Gastrocnemius medialis (tissue), 4 donors: ENCODE measurements around the gene PLB1.

Source experiments
- POLR2A ChIP-seq, 2 donors: fragments of 450-650 bp; IDR thresholded peaks; one replicate each; pipeline ENCODE4 v1.6.1; 2017; ENCODE audit warnings: antibody characterized with exemption in 2 of 2, mild to moderate bottlenecking in 2 of 2, moderate library complexity in 2 of 2
- TF ChIP-seq, protein P1 (sequence below), 5 experiments: fragments of 450-650 bp in 3 of 5; fragments of 200-600 bp in 2 of 5; sonication (generic) in 2 of 5; IDR thresholded peaks in 4 of 5; conservative IDR thresholded peaks in 1 of 5; 1 replicate in 4 of 5; 2 replicates in 1 of 5; pipeline ENCODE4 v1.5.1; 2016 to 2019; ENCODE audit warnings: antibody characterized with exemption in 5 of 5, mild to moderate bottlenecking in 3 of 5, moderate library complexity in 3 of 5

DNA sequence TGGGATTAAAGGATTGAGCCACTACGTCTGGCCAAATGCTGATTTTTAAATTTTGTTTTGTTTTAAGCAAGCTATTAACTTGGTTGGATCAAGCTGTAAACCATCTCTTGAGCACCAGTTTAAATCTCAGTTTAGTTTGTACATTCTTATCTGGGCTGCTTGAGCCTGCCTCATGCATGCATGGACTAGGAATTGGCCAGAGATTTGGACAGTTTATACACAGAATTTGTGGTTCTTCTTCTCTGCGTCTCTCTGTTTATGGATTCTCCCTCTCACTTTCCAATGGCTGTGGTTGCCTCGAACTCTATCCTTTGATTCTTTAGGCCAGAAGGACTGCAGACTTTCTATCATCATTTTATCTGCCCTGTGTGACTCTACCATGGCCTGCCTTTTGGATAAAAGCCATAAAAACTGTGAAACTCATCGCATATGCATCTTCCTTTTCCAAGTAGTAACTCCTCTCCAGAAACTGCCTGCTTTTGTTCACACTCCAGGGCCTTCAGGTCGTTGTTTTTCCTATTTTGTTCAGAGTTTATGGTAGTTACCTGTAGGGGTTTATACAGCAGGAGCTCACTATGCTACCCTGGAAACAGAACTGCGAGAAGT is 32.5 kb upstream of the PLB1 start:
- TF ChIP-seq, protein P1, sequence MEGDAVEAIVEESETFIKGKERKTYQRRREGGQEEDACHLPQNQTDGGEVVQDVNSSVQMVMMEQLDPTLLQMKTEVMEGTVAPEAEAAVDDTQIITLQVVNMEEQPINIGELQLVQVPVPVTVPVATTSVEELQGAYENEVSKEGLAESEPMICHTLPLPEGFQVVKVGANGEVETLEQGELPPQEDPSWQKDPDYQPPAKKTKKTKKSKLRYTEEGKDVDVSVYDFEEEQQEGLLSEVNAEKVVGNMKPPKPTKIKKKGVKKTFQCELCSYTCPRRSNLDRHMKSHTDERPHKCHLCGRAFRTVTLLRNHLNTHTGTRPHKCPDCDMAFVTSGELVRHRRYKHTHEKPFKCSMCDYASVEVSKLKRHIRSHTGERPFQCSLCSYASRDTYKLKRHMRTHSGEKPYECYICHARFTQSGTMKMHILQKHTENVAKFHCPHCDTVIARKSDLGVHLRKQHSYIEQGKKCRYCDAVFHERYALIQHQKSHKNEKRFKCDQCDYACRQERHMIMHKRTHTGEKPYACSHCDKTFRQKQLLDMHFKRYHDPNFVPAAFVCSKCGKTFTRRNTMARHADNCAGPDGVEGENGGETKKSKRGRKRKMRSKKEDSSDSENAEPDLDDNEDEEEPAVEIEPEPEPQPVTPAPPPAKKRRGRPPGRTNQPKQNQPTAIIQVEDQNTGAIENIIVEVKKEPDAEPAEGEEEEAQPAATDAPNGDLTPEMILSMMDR (IDR thresholded peaks at IDR 0.05 in 4 of 5, conservative IDR thresholded peaks at IDR 0.05 in 1 of 5), result no peak
- TF ChIP-seq POLR2A (IDR thresholded peaks at IDR 0.05), result no peak
